OCI-LY3 (cell line): Measurements from ENCODE around the gene AGO3.

Source experiments
- H2AFZ ChIP-seq: fragments of 200-600, 300-600 bp; shearing (Covaris generic); 2 replicates; pipeline ENCODE4 v1.6.0; 2014; ENCODE audit warnings: antibody characterized with exemption, low read depth, low read length
- H3K27ac ChIP-seq: fragments of 200-600, 300-600 bp; sonication (generic); 2 replicates; pipeline ENCODE4 v1.5.1; 2014; ENCODE audit warnings: mild to moderate bottlenecking, low read length, moderate library complexity, mixed read lengths
- H3K27me3 ChIP-seq: fragments of 200-600, 300-600 bp; sonication (generic); 2 replicates; pipeline ENCODE4 v1.6.1; 2014; ENCODE audit warnings: low read depth, low read length, mixed read lengths
- H3K36me3 ChIP-seq: fragments of 200-600, 300-600 bp; sonication (generic); replicated peaks from 2 replicates; pipeline ENCODE3; 2014; ENCODE audit warnings: low read depth, low read length, mixed read lengths
- H3K4me1 ChIP-seq: fragments of 300-600, 200-600 bp; sonication (generic); 2 replicates; pipeline ENCODE4 v1.6.1; 2014; ENCODE audit warnings: low read length, mixed read lengths
- H3K4me2 ChIP-seq: fragments of 200-600, 300-600 bp; sonication (generic); 2 replicates; pipeline ENCODE4 v1.6.1; 2014; ENCODE audit warnings: low read length, mixed read lengths
- H3K4me3 ChIP-seq: fragments of 300-600, 200-600 bp; sonication (generic); 2 replicates; pipeline ENCODE4 v1.5.1; 2014; ENCODE audit warnings: antibody characterized with exemption, mild to moderate bottlenecking, low read length, moderate library complexity
- H3K79me2 ChIP-seq: fragments of 300-600, 200-600 bp; shearing (Covaris generic); 2 replicates; pipeline ENCODE4 v1.6.1; 2014; ENCODE audit warnings: mild to moderate bottlenecking, low read length, mixed read lengths
- H3K9ac ChIP-seq: fragments of 300-600, 200-600 bp; shearing (Covaris generic); 2 replicates; pipeline ENCODE4 v1.6.0; 2014; ENCODE audit warnings: mild to moderate bottlenecking, low read length, moderate library complexity
- H3K9me3 ChIP-seq: fragments of 200-600, 300-600 bp; shearing (Covaris generic); 2 replicates; pipeline ENCODE4 v1.6.1; 2014; ENCODE audit warnings: low read length, mixed read lengths; ENCODE audit not compliant: insufficient read depth
- H4K20me1 ChIP-seq: fragments of 200-600, 300-600 bp; sonication (generic); 2 replicates; pipeline ENCODE4 v1.6.1; 2016; ENCODE audit warnings: low read length, mixed read lengths; ENCODE audit not compliant: insufficient read depth
- CTCF ChIP-seq: fragments of 200-600, 300-600 bp; sonication (generic); IDR thresholded peaks from 2 replicates; pipeline ENCODE4 v1.5.1; 2014; ENCODE audit warnings: antibody characterized with exemption, low read length, low read depth
- EZH2phosphoT487 ChIP-seq: fragments of 200-600 bp; shearing (Covaris generic); IDR thresholded peaks from 2 replicates; pipeline ENCODE4 v1.6.1; 2018; ENCODE audit warnings: antibody characterized with exemption, mixed run types, low read depth

AGO3 gene

GRCh38 chr1:36106269-36106668 is 175.4 kb downstream of the AGO3 start:
- no peak overlapping the region for H3K27ac ChIP-seq
- H2AFZ ChIP-seq = no peak overlapping the region
- H3K4me2 ChIP-seq = no peak overlapping the region
- no peaks in the 10 kb centered on the region for H3K4me1 ChIP-seq
- H4K20me1 ChIP-seq = no peaks in the 10 kb centered on the region
- H3K9me3 ChIP-seq = no peaks in the 10 kb centered on the region
- no peak overlapping the region for H3K9ac ChIP-seq
- H3K27me3 ChIP-seq = no peaks in the 10 kb centered on the region
- TF ChIP-seq CTCF (no peak), EZH2phosphoT487 (no peak)
- no peaks in the 10 kb centered on the region for H3K36me3 ChIP-seq
- H3K79me2 ChIP-seq = no peaks in the 10 kb centered on the region
- H3K4me3 ChIP-seq = no peak overlapping the region

GRCh38 chr1:36107394-36107793 is 176.5 kb downstream of the AGO3 start:
- H3K4me2 ChIP-seq = no peak overlapping the region

GRCh38 chr1:36108314-36108713 is 177.4 kb downstream of the AGO3 start:
- H3K4me2 ChIP-seq = no peak overlapping the region
- H3K9ac ChIP-seq = no peak overlapping the region
- H2AFZ ChIP-seq = no peak overlapping the region
- no peak overlapping the region for H3K27ac ChIP-seq
- H4K20me1 ChIP-seq = no peaks in the 10 kb centered on the region
- no peaks in the 10 kb centered on the region for H3K79me2 ChIP-seq
- H3K4me3 ChIP-seq = no peak overlapping the region
- H3K27me3 ChIP-seq = no peaks in the 10 kb centered on the region
- TF ChIP-seq EZH2phosphoT487 (no peak), CTCF (no peak)
- no peaks in the 10 kb centered on the region for H3K36me3 ChIP-seq
- no peaks in the 10 kb centered on the region for H3K4me1 ChIP-seq
- no peaks in the 10 kb centered on the region for H3K9me3 ChIP-seq

More at GRCh38 chr1:36107394-36107793, 176.5 kb downstream of the AGO3 start:
- Histone ChIP-seq H2AFZ (no peak overlapping the region), H3K4me1 (no peaks in the 10 kb centered on the region), H3K9ac (no peak overlapping the region), H3K27me3 (no peaks in the 10 kb centered on the region), H3K36me3 (no peaks in the 10 kb centered on the region), H3K9me3 (no peaks in the 10 kb centered on the region), H3K27ac (no peak overlapping the region), H4K20me1 (no peaks in the 10 kb centered on the region), H3K4me3 (no peak overlapping the region), H3K79me2 (no peaks in the 10 kb centered on the region)
- TF ChIP-seq CTCF = no peak
- no peak for TF ChIP-seq EZH2phosphoT487

- Histone ChIP-seq H3K4me3 (no peak overlapping the region), H3K9ac (no peak overlapping the region), H2AFZ (no peak overlapping the region), H3K36me3 (no peaks in the 10 kb centered on the region), H3K27me3 (no peaks in the 10 kb centered on the region), H3K4me1 (no peaks in the 10 kb centered on the region), H3K79me2 (no peaks in the 10 kb centered on the region), H3K4me2 (no peak overlapping the region), H3K9me3 (no peaks in the 10 kb centered on the region), H3K27ac (no peak overlapping the region), H4K20me1 (no peaks in the 10 kb centered on the region)
- TF ChIP-seq EZH2phosphoT487 (no peak), CTCF (no peak)
These were observed 178.3 kb downstream of the AGO3 start for GRCh38 chr1:36109041-36109679.
